Stimulated activated CD4-positive, alpha-beta T cell treated with anti-CD3 and anti-CD28 coated beads, Interleukin-12 subunit alpha, Interleukin-12 subunit beta, amount 100 ng/mL, for 24 hours (primary cell): ENCODE results near the gene RRAS.

Experiments used
- DNase-seq, 2 experiments: peaks; one replicate each; pipeline ENCODE4 v3.0.0-alpha.2; 2020; ENCODE audit warnings: low read depth in 2 of 2

The RRAS gene

DNA sequence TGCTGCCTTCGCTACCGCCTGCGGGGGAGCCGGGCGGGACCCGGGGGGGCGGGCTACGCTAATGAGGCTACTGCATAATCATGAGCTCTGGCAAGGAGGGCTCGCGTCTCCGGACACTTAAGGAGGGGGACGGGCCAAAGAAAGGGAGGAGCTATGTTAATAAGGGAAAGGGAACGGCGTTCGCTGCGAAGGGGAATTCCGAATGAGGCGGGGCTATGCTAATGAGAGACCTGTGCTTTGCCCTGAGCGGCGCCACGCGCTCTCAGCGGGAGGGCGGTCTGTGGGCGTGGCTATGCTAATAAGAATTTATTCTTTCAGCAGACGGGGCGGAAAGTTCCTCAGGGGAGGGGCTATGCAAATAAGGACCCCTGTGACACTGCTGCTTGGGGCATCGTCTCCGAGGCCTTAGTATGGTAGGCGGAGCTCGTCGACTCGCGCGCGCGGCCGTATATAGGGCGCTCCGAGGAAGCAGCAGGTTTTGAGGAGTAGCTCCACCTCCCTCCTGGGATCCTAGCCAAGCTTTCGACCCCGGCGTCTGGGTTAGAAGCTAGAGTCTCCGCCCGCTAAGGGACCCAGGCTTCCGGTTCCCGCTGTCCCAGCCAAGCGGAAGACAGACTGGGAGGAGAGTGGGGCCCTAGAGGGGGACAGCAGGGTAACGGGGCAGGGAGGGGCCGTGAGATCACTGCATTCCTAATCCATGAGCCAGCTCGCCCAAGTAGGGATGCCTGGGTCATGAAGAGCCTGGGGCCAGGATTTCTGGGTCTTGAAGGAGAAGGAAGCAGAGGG, at the start of gene RRAS:
Gene RRAS, minus strand, starts transcription at position 31 of the 786 bp plus-strand sequence. CDS start 45 bp downstream, outside the sequence.
- peak; percentile 100 for DNase-seq

DNA sequence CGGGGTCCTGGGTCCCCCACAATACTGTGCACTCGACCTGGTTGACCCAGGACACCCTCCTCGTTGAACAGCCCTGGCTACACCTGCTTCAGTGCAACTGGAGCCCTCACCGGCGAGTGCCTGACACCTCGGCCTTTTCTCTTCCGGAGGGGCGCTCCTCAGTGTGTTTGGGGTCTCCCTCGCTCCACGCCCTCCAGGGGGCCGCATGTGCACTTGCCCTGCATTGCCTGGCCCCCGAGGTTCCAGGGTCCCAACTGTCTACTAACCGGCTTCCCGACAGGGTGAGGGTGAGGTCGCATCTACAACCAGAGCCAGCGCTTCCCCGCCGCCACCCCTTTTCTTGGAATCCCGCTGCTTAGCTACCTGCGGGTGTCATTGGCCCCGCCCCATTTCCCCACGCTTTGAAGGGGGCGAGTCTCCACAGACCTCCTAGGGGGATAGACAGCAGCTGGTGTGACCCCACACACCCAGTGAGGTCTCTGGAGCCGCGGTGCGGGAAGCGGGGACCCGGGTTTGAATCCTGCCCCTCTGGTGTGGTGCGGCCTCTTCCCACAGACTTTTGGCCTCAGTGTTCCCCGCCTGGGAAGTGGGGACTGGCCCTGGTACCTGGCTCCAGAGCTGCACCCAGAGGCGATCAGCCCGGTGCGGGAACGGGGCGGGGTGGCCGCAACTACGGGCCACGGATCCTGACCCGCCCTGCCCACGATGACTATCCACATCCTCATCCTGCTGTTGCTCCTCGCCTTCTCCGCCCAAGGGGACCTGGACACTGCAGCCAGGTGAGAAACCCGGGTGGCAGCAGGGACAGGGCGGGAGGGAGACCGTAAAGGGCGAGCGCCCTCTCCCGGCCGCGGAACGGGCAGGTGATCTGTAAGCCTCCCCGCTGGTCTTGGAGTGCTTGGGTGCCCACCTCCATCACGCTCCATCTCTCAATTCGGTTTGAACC, 49.5 kb upstream of the RRAS start, which contains the start of gene ADM5:
Gene ADM5, plus strand, starts transcription at position 462 of the 946 bp plus-strand sequence. Its CDS starts 244 bp downstream, at position 706.
- DNase-seq: no peak

DNA sequence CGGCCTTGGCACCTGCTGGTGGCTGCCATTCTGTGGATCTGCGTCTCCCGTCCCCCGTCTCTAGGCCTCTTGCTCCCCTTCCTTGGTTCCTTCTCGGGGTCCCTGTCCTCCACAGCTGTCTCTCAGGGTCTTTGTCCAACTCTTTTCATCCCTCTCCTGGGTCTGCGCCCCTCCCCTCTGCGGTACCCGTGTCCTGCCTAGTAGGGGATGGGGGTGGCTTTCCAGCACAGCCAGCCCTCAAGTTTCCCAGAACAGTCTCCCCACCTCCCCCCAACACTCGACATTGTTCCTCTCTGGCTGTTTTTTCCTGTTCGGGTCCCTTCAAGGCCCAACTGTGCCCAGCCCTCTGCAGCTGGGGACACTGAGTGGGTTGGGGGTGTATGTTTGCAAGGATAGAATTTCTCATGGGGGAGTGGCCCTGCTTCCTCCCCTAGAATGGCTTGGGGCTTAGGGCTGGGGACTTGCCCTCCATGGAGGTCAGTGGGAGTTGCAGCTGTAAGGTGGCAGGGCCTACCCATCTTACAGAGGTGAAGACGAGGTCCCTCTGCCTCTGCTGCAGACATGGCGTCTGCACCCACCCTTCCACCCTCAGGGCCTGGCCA, 48.7 kb upstream of the RRAS start:
- no peak for DNase-seq

DNA sequence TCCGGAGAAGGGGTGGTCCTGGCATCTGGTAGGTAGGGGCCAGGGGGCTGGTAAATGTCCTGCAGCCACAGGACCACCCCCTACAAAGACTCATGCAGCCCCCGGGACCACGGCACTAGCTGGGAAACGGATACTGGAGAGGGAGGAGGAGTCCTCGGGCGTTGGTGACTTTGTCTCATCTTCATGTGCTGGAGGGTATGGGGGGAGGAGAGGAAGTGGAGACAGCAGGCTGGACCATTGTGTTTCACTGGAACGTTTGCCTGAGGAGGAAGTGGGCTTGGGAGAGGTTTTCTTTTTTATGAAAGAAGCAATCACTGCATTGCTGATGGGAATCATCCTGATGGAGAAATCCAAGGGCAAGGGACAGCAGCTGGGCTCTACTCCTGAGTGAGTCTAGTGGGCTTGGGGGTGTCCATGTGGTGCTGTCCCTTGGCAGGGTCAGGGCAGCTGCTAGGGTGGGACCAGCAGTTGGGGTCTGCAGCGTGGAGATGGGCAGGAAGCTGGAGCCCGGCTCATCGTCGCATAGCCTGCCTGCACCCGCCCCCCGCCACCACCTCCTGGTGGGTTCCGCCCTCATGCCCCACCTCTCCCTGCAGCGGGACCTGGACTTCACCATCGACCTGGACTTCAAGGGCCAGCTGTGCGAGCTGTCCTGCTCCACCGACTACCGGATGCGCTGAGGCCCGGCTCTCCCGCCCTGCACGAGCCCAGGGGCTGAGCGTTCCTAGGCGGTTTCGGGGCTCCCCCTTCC, 47.8 kb upstream of the RRAS start:
- DNase-seq: no peak

DNA sequence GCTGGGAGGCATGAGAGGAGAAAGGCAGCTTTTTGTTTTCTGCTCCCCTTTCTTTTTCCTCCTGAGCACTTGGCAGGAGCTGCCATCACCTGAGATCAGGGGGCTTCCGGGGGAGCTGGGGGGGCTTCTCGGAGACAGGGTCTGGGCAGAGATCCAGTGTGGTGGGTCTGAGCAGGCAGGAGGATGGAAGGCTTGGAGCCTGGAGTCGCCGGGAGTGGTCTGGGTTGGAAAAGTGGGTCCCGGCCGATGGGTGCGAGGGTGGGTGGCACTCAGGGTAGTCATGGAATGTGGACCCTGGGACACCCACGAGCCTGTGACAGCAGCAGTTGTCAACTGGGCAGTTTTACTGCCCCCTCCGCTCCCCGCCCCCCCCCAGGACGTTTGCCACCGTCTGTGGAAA, 47.2 kb upstream of the RRAS start:
- no peak for DNase-seq

DNA sequence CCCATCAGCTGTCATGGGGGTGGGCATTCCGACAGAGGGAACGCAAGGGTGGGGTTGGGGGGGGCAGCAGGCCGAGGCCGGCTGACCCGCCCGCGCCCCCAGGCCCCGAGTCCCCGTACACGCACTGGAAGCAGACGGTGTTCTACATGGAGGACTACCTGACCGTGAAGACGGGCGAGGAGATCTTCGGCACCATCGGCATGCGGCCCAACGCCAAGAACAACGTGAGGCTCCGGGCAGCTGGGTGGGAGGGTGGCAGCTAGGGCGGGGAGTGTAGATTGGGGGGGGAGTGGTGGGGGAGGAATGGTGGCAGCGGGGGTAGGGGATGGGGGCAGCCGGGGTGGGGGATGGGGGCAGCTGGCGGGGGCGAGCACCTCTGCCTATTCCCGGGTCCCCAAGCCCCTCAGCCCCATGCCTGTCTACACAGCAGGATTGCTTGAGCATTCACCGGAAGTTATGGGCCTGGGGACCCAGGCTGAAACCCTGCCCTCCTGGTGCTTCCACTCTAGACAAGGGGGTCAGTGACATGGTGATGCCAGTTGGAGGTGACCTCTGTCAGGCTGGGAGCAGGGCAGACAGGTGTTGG, 46.7 kb upstream of the RRAS start:
- no peak for DNase-seq

DNA sequence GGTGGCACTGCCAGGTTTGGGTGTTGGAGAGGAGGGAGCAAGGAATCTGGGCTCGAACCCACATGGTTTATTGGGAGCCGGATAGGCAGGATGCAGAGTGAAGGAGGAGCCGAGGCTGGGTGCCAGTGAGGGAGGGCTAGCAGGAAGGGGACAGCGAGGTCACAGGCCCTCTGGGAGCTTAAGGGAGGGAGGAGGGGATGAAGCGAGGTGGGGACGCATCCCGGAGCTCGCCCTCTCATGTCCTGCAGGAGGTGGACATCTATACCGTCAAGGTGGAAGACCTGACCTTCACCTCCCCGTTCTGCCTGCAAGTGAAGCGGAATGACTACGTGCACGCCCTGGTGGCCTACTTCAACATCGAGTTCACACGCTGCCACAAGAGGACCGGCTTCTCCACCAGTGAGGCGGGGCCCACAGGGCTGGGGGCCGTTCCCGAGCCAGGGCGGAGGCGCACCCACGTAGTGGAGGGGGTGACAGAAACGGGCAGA, 45.9 kb upstream of the RRAS start:
- no peak for DNase-seq

DNA sequence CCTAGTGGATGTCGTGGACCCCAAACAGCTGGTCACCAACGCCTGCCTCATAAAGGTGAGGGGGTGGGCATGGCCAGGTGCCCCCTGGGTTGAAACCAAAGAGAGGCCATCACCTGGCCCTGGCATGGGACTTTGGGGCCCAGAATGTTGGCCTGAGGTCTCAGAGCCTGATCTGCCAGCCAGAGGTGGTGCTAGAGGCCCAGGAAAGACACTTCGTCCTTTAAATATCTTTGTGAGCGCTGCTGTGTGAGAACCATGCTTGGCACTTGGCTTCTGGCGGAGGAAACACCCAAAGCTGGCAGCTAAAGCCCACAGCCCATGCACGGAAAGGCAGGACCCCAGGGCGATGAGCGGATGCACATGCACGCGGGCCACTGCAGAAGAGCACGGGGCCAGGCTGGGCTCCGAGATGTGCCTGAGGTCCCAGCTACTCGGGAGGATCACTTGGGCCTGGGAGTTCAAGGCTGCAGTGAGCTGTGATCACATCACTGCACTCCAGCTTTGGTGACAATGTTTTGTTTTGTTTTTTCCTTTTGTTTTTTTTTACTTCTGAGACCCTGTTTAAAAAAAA, 45.1 kb upstream of the RRAS start:
- DNase-seq: no peak

DNA sequence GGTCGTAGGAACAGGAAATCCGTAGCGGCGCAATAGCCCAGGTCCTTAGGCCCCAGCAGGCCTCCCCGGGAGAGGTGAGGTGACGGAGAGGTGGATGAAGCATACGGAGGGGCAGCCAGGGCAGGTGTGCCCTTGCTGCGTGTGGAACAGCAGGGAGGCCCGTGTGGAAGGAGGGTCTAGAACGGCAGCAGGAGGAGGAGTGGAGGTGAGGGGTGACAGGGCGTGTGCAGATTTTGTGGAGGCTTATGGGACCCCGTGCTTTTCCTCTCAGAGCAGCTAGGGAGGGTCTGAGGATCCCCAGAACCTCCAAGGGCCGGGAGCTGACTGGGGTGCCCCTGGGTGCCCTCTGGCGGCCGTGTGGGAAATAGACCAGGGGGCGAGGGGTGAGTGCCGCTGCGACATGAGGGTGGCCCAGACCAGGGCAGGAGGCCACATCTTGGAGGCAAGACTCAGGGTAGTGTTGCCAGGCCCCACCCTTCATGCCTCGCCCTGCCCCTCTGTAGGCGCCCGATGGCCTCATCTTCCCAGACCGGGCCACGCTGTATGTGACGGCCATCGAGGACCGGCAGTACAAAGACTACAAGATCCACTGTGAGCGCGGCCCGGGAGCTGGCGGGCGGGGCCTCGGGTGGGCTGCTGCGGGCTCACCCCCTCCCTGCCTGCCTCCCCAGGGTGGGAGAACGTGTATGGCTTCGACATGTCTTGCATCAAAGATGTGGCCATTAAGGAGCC, 44.5 kb upstream of the RRAS start:
- no peak for DNase-seq

DNA sequence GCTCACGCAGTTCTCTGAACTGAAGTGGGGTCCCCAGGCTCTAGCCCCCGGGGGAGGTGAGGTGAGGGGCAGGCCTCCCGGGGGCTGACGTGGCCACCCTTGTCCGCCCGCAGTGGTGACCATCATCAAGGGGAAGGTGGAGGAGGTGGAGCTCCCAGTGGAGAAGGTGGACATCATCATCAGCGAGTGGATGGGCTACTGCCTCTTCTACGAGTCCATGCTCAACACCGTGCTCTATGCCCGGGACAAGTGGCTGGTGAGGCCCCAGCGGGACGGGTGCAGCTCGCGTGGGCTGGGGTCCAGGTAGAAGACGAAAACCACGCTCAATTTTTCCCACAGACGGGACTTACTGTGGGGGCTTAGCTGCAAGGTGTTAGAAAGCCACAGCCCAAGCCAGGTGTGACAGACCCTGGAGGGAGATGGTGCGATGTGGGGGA, 43.9 kb upstream of the RRAS start:
- no peak for DNase-seq

DNA sequence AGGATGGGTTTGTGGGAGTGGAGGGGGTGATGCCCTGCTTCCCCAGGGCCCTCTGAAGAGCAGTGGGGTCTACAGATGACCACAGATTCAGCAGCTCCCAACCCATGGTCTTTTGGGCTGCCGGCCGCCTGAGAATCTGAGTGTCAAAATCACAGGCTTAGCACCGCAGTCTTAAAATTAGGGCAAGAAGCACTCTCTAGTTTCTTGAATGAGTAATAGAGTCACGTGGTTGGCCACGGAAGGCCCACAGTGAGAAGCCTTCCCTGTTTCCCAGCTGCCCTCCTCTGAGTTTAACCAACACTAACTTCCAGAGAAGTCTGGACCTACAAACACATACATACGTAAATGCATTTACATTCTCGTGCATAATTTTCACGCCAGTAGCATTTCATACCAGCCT, 42.3 kb upstream of the RRAS start:
- no peak for DNase-seq

DNA sequence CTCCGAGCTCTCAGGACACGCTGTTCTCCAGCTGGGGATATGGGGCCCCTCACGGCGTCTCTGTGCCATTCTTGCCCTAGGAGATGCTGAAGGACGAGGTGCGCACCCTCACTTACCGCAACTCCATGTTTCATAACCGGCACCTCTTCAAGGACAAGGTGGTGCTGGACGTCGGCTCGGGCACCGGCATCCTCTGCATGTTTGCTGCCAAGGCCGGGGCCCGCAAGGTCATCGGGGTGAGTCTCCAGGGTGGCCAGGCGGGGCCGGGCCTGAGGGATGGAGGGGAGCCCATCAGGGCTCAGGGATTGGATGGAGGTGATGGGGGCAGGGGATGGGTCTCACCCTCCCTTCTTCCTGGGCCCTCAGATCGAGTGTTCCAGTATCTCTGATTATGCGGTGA, 41.9 kb upstream of the RRAS start:
- DNase-seq: no peak

DNA sequence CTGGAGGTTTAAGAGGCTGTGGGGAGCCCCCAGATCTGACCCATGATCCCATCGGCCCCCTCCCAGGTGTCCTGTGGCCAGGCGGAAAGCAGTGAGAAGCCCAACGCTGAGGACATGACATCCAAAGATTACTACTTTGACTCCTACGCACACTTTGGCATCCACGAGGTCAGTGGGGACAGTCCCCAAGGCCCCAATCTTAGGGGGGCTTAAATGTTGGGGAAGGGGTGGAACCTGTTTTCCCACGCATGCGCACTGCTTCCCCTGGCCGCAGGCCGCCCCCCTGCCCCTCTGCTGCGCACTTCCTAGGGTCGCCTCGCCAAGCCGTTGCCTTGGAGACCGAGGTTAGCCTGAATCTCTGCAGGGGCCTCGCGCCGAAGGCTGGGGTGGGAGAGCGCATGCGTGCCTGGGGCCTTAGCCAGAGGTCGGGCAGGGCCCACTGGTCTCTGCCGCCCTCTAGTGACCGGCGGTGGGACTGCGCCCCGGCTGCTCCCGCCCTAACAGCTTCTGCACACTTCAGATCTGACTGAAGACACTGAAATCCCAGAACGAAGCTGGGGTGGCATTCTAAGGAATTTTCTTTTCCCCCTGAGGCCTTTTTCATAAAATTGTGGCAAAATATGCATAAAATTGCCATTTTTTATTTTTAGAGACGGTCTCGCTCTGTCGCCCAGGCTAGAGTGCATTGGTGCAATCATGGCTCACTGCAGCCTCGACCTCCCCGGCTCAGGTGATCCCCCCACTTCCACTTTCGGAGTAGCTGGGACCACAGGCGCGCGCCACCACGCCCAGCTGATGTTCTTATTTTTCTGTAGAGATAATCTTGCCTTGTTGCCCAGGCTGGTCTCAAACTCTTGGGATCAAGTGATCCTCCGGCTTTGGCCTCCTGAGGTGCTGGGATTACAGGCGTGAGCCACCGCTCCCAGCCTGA, 40.7 kb upstream of the RRAS start:
- DNase-seq: peak; percentile 81 to 95

DNA sequence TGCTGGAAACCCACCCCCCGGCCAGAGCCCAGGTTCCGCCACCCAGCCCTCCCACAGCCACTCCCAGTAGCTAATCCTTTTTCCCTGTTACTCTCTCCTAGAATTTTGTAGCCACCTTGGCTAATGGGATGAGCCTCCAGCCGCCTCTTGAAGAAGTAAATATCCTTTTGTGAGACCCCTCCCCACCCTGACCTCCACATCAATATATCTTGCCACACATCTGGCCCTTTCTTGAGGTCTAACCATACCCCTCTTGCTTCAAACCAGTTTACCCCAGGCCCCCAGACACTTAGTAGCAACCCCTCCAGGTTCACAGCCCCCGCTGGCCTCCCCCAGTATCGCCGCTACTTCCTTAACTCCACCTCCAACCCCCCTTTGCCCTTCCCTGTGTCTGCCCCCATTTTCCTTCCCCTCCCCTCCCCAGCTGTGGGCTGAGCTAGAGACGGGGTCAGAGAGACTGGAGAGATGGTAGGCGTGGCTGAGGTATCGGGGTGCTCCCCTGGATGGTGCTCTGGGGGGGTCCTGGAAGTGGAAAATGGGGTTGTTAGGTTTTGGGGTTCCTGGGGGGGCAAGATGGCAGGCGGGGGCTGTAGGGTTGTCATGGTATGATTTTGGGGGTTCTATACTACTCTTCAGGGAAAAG, 39.9 kb upstream of the RRAS start:
- no peak for DNase-seq

DNA sequence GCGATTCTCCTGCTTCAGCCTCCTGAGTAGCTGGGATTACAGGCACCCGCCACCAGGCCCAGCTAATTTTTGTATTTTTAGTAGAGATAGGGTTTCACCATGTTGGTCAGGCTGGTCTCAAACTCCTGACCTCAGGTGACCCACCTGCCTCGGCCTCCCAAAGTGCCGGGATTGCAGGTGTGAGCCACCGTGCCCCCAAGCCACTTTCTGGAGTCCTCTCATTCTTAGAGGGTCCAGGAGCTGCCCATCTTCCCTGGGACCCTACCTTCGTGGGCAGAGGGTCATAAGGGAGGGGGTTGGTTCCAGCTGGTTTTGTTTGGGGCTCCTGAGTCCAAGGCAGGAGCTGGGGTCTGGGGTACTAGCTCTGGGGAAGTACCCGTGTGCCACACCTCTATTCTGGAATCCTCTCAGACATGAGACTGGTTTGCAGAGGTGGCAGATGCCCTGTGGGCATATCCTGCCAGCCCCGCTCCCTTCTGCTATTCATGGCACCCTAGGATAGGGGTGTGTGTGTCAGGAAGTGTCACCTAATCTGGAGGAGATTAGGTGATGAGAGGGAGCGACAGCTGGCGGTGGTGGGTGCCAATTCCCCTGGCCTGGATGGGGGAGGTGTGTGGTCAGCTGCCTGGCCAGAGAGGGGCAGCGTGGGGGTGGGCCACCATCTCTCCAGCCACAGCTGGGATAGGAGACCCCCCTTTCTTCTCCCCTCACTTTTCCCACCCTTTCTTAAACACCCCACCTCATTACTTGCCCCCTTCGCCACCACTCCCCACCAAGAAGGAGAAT, 39.2 kb upstream of the RRAS start:
- no peak for DNase-seq

DNA sequence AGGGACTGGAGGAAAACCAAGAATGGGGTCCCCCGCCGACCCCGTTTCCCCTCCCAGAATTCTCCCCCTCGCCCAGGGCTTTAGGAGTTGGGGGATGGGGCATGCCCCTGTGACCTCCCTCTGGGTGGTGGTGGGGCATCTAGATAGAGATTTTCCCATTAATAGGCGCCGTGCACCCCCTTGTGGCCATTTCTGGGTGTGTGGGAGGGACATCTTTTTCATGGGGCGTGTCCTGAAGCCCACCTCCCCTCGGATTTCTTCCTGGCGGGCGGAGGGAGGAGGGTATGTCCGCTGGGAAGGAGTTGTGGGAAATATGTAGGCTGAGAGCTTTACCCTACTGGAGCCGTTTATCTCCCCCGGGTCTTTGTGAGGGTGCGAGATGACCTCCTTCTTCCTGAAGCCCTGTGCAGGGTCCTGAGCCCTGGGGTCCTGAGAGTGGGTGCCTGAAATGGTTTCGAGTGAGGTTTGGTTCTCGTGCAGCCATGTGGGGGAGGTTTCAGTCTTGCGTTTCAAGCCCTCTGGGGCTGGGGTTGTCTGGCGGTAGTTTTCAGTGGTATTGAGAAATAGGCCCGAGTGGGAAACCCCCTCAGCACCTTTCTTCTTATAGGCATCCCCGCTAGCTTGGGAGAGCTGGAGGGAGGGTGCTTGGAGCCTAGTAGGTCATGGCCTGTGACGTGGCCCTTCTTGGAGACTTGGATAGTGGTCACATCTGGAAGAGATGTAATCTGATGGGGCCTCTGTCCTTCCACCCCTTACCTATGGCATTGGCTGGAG, 38.1 kb upstream of the RRAS start:
- DNase-seq: peak; percentile 53 to 73
